Right ventricle myocardium superior (tissue), 1 donor: ENCODE measurements around the gene VASN. TPM values are rescaled to one million over a fixed set of nuclear protein-coding genes. Genes with fewer than 3 reads are reported as not detected.
"Not testable (repeated sequence)": the region's sequence is repeated elsewhere in the genome, so short reads cannot be mapped to it uniquely, and the experiment has no call there.

ENCODE experiments used
- ATAC-seq: fragments of 200-7000 bp; cut with Tn5 transposase; one replicate; pipeline ENCODE4 v1.9.1; 2020; ENCODE audit warnings: mild to moderate bottlenecking; ENCODE audit not compliant: poor library complexity
- DNase-seq: peaks from one replicate; pipeline ENCODE4 v3.0.0-alpha.2; 2020
- intact Hi-C: fragments of 100-400 bp; cut with DNase I; formaldehyde crosslinking; loops from one replicate; pipeline ENCODE4 v1.11.2; 2022
- total RNA-seq: library from RNA; stranded (reverse); fragmentation: NEBNext Ultra II Directional; extraction: Animal tissue kit (Norgen Biotek cat#: 25700); gene quantifications from one replicate; pipeline ENCODE4 v1.2.1, GENCODE V29; 2021
- donor health status: DM: no; HTN: yes; CAD: no; lungs with severe emphysema.

VASN gene
- total RNA-seq, 1 donor from 2014 or later: 5.7 TPM

GRCh38 chr16:4334724-4335495 is 36.7 kb upstream of the VASN start:
- no peak for DNase-seq
- intact Hi-C loops: no loop called here
- no peak for ATAC-seq

DNA sequence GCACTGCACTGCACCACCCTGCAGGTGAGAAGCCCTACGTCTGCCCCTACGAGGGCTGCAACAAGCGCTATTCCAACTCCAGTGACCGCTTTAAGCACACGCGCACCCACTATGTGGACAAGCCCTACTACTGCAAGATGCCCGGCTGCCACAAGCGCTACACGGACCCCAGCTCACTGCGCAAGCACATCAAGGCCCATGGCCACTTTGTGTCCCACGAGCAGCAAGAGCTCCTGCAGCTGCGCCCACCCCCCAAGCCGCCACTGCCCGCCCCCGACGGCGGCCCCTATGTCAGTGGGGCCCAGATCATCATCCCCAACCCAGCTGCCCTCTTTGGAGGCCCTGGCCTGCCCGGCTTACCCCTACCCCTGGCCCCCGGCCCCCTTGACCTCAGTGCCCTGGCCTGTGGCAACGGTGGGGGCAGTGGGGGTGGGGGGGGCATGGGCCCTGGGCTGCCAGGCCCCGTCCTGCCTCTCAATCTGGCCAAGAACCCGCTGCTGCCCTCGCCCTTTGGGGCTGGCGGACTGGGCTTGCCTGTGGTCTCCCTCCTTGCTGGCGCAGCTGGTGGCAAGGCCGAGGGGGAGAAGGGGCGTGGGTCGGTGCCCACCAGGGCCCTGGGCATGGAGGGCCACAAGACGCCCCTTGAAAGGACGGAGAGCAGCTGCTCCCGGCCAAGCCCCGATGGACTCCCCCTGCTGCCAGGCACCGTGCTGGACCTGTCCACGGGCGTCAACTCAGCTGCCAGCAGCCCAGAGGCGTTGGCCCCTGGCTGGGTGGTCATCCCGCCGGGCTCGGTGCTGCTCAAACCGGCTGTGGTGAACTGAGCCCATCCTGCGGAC is 34.7 kb upstream of the VASN start:
- no peak for DNase-seq
- ATAC-seq: no peak
- intact Hi-C loops: no loop called here

DNA sequence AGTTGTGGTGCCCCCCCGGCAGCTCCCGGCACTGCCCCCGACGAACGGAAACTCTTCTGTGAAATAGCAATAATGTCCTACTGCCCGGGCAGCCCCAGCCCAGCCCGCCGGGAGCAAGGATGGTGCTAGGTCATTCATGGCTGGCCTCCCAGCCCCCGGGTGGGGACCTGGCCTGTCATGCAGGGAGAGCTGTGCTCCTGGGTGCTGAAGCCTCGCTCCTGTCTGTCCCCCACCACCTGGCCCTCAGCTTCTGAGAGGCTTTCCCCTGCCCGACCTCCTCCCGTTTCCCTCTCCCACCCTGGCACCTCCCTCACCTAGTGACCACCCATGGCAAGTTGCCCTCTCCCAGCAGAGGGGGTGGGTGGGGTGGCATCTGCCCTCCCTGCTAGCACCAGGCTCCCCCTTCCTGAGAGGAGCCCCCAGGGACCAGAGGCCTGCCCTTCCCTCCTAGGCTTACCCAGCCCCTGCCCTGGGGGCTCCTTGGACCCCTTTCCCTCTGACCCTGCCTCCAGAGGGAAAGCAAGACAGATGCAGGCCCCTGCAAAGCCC is 34.0 kb upstream of the VASN start:
- ATAC-seq (no peak), DNase-seq (no peak)
- intact Hi-C loops: no loop called here

DNA sequence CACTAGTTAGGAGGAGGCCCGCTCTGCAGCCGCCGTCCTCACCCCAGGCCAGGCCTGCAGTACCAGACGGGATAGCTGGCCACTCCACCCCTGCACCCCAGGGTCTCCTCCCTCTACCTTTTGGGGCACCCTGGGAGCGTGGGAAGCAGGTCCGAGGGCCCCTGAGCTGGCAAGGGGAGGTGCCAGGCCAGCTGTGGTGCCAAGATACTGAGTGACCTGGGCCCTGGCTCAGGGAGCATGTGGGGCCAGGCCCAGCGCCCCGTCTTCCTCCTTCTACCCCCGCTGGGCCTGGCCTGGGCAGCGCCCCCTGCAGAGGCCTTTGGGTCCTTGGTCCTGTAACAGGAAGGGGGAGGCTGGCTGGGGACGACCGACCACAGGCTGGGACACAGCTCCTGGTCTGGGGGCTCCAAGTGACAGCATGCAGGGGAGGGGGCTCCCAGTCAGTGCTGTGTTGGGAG is 33.5 kb upstream of the VASN start:
- intact Hi-C loops: no loop called here

GRCh38 chr16:4338712-4339299 is 32.8 kb upstream of the VASN start:
- ATAC-seq (no peak), DNase-seq (no peak)
- intact Hi-C loops: no loop called here

More for the DNA sequence above, 33.5 kb upstream of the VASN start:
- ATAC-seq: no peak
- no peak for DNase-seq

DNA sequence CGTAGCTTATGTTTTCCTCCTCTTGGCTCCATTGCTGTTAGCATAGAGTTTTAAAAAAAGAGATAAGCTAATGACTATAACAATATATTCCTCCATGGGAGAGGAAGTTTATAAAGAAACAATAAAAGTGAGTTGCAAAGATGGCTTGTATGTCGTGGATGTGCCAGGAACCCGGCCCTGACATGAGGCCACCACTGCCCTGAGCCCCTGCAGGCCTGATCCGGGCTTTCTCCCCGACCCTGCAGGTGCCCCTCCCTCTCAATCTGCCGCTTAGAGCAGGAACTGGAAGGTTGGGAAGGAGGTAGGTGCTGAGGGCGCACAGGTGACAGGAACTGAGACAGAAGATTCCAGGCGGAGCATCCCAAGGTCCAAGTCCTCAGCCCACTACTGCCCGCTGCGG is 32.2 kb upstream of the VASN start:
- no peak for DNase-seq
- intact Hi-C loops: no loop called here
- no peak for ATAC-seq

DNA sequence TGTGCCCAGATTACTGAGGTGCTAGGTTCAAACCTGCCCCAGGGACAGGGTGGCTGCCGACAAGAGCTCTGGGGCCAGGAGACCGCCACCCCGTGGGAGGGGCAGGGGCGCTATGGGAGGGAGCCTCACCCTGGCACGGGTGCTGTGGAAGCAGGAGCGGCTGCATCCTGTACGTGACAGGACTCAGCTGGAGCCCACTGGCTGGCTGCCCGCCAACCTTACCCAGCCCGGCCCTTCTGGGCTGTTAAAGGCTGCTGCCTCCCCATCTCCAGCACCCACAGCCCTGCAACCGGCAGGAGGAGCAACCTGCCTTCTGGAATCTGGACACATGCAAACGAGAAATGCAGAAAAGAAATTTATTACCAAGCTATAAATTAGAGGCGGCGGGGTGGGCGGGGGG is 31.7 kb upstream of the VASN start:
- intact Hi-C loops: no loop called here
- ATAC-seq (peak; percentile 5), DNase-seq (peak; percentile 66)

DNA sequence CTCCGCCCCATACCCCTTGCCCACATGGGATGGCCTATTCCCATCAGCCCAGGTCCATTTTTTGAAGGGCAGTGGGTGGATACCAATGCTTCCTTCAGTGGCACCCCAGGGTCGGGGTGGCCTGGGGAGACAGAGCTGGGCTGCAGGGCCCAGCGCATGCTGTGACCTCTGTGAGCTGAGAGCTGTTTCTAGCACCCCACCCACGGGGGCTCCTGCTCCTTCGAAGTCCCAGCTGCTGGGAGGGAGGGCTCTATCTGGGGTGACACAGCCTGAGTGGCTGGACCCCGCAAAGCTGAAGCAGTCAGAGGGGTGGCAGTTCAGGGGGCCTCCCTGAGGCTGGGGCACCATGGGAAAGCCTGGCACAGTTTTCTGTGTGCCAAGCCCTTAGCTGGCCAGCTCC is 31.2 kb upstream of the VASN start:
- DNase-seq: no peak
- no peak for ATAC-seq

DNA sequence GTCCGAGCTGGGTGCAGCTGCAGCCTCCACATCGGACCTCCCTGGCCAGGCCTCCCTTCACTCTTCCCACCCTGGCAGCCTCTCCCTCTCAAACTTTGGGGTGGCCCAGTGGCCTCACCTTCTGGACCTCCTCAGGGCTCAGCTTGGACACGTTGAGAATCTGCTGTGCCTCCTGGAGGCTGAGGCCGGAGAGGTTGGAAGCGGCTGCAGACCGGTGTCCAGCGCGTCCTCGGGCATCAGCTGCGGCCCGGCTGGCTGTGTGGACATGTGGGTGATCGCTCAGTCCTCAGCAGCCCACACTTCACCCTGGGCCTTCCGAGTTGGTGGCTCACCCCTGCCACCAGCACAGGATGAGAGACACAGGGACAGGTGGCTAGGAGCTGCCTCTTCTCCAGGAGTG is 30.4 kb upstream of the VASN start:
- DNase-seq (no peak), ATAC-seq (no peak)
- intact Hi-C loops: no loop called here

More for the DNA sequence above, 31.2 kb upstream of the VASN start:
- intact Hi-C loops: no loop called here

DNA sequence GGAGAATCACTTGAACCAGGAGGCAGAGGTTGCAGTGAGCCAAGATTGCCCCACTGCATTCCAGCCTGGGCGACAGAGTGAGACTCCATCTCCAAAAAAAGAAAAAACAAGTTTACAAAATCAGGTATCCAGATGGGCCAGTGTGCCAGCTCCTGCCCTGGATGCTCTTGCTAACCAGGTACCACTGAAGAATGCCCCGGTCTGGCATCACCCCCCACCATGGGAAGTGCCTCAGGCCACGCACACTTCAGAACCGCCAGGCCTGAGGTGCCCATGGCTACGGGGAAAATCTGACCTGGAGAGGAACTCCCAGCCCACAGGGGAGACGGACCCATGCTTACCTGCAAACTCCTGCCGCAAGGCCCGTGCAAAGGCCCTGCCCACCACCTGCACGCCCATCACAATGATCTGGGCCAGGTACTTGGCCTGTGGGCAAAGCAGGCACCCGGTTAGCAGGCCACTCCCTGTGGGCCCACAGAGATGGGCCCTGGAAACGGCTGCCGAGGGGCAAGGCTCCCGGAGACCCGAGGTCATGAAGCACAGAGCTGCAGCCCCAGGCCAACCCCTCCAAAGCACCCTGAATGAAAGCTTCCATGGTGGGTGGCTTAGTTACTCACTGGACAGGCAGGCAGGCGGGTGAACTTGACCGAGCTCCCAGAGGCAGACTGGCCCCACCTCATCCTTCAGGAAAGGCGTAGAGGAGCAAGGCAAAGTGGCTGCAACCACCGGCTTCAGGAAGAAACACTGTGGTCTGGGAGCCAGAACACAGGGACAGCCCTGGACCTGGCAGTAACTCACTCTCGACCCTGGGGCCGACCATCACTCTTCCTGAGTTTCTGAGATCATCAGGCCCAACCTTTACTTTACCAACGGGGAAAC is 28.5 kb upstream of the VASN start:
- ATAC-seq (no peak), DNase-seq (no peak)
- intact Hi-C loops: no loop called here

GRCh38 chr16:4344300-4344982 is 27.2 kb upstream of the VASN start:
- intact Hi-C loops, ATAC-seq, DNase-seq: not testable (repeated sequence)

GRCh38 chr16:4344983-4345835 is 26.4 kb upstream of the VASN start:
- intact Hi-C loops: no loop called here
- no peak for ATAC-seq

DNA sequence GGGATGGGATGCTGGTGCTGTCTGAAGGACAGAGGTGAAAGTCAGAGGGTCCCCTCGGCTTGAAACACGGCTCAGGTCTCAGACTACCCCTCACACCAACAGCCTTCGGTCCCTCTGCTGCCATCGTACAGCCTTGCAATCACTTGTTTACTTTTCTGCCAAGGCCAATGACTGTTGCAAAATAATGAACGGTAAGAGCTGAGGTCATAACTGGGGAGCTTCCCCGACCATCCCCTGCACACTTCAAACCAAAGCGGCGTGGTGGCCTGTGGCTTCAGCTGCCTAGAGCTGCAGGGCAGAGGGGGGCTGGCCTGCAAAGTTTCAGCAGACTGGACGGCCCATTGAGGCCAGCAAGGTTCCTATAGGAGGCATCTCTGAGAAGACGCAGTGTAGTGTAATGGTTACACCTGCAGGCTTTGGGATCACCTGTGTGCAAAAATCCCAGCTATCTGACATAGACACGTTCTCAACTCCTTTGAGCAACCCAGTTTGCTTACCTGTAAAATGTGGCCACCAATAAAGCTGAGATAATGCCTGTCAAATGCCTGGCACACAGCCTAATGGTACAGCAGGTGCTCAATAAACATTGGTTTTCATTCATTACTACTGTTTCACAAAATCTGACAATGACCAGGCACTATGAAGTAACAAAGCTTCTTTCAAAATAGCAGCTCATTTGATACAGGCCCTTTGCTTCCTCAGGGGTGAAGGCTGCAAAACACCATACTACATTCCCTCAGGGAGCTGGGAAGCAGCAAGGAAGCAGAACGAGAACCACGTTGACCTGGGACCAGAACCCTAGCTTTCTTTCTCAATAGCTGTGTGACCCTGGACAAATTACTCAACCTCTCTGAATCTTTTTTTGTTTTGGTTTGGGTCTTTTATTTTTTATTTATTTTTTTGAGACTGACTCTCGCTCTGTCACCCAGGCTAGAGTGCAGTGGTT is 25.5 kb upstream of the VASN start:
- intact Hi-C loops: no loop called here
- DNase-seq (no peak), ATAC-seq (no peak)

More at GRCh38 chr16:4344983-4345835, 26.4 kb upstream of the VASN start:
- no peak for DNase-seq

- no peak for ATAC-seq
- intact Hi-C loops: no loop called here
- DNase-seq: no peak
Observed at GRCh38 chr16:4347010-4347409, 24.6 kb upstream of the VASN start.

DNA sequence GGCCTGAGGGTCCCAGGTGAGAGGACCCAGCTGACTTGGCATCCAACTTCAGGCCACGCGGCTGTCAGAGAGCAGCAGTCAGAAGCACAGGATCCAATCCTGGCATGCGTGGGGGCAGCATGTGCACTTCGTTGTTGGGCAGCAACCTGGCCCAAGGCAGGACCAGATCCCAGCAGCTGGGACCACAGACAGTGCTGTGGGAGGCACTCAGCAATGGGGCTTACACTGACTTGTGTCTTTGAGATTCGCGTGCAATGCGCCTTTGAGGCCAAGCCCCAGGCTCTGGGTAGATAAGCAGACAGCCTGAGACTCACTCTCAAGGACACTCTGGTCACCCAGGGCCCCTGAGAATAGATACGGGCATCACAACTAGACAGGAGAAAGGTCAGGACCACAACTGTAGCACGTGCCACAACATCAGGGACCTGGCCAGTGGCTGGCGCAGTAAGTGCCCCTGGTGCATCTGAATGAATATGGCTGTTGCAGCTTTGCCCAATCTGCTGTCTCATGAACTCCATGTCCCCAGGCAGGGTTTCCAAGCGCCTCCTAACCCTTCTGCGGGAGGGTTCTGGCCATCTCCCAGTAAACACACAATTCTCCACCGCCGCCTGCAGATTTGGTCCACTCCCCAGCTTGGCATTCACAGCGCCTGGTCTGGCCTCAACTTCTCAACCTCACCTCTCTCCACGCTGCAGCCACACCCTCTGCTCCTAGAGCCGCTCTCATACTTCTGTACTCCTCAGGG is 23.7 kb upstream of the VASN start:
- DNase-seq (no peak), ATAC-seq (peak; percentile 9)
- intact Hi-C loops: no loop called here
